ENCODE results near the gene SCNN1A. TPM values are rescaled to one million over a fixed set of nuclear protein-coding genes. Genes with fewer than 3 reads are reported as not detected.

The SCNN1A gene
- total RNA-seq, 1 experiment from 2014 or later: 111 TPM

GRCh38 chr12:6306599-6307220 is 68.7 kb downstream of the SCNN1A start:
- TF ChIP-seq CTCF (conservative IDR thresholded peaks at IDR 0.05): no peak
- Histone ChIP-seq H2BK5ac (ENCODE audit: insufficient read length, low read length) (no peak overlapping the region), H3K4ac (ENCODE audit: low read depth, low read length) (no peak overlapping the region), H3K23me2 (ENCODE audit: insufficient read length, low read depth, low read length, poor library complexity, severe bottlenecking) (peaks cover 5% of the 10 kb centered on the region), H4K20me1 (ENCODE audit: control insufficient read depth, insufficient read depth, insufficient read length) (no peaks in the 10 kb centered on the region), H4K91ac (ENCODE audit: insufficient read length, low read depth, low read length) (no peak overlapping the region), H4K5ac (ENCODE audit: insufficient read length, low read depth, low read length) (no peak overlapping the region), H3K27me3 (ENCODE audit: insufficient read depth, low read length) (no peaks in the 10 kb centered on the region), H4K8ac (replicated peaks; ENCODE audit: insufficient read length, low read depth, low read length) (no peak overlapping the region), H3K18ac (ENCODE audit: insufficient read length, low read depth, low read length) (no peak overlapping the region), H3K79me1 (ENCODE audit: insufficient read depth, low read depth, low read length, poor library complexity, severe bottlenecking) (no peaks in the 10 kb centered on the region), H2BK20ac (ENCODE audit: low read depth, low read length, poor library complexity, severe bottlenecking) (no peak overlapping the region), H3K9me3 (ENCODE audit: control insufficient read depth, low read depth, low read length) (no peaks in the 10 kb centered on the region), H2BK12ac (ENCODE audit: insufficient read length, low read depth, low read length) (no peak overlapping the region), H3K14ac (ENCODE audit: insufficient read depth, low read length) (no peak overlapping the region), H2BK15ac (ENCODE audit: low read depth, low read length) (no peak overlapping the region), H3T11ph (ENCODE audit: low read length) (no peak overlapping the region), H2AFZ (ENCODE audit: low read length) (no peak overlapping the region), H3K79me2 (ENCODE audit: insufficient read depth, low read length) (no peaks in the 10 kb centered on the region), H3K4me2 (ENCODE audit: insufficient read depth, insufficient read length, low read length) (no peak overlapping the region), H3K56ac (ENCODE audit: insufficient read length, low read depth, low read length) (no peak overlapping the region), H3K27ac (ENCODE audit: insufficient read length, low read depth, low read length) (no peak overlapping the region), H3K23ac (ENCODE audit: insufficient read length, low read depth, low read length) (no peak overlapping the region), H3K4me1 (ENCODE audit: insufficient read depth, low read length) (no peaks in the 10 kb centered on the region), H2AK5ac (ENCODE audit: insufficient read length, low read length) (no peak overlapping the region), H3K9ac (ENCODE audit: extremely low read depth, insufficient read length, low read length) (no peak overlapping the region), H2BK120ac (ENCODE audit: low read depth, low read length, poor library complexity, severe bottlenecking) (no peak overlapping the region)
- peaks cover 15 to 18% of the 10 kb centered on the region in 2 experiments for H3K4me1 Mint-ChIP-seq
- no peak overlapping the region for H3K27ac Mint-ChIP-seq
- no peaks in the 10 kb centered on the region; a peak in 1 of 5 replicates for H3K9me3 Mint-ChIP-seq
- WGBS (ENCODE audit: extremely low coverage, insufficient read length, low lambda C conversion rate): no CpG with 5 or more reads among the region's 11 CpGs
- peaks cover 22% of the 10 kb centered on the region for H3K27me3 Mint-ChIP-seq (ENCODE audit: low read depth)
- no peaks in the 10 kb centered on the region for H3K36me3 Mint-ChIP-seq (ENCODE audit: insufficient read depth in 1 of 3, low read depth in 3 of 3)
- DNase-seq: no peak
- H3K4me3 Mint-ChIP-seq: no peak overlapping the region

Measured in H9 (cell line).